Measurements from ENCODE around the gene RTKN2. TPM values are rescaled to one million over a fixed set of nuclear protein-coding genes. Genes with fewer than 3 reads are reported as not detected.

The RTKN2 gene
- total and polyA plus RNA-seq, 2 of the 4 experiments (the other 2 are of a cell fraction) = 0.75 to 0.90 TPM

- Histone ChIP-seq H3K27me3 (ENCODE audit: control insufficient read depth, insufficient read depth, low read length) (no peaks in the 10 kb centered on the region), H3K18ac (ENCODE audit: low read depth, low read length) (peak overlapping the region; percentile 100), H3K9me3 (ENCODE audit: control insufficient read depth, insufficient read depth, low read length) (peaks cover 2% of the 10 kb centered on the region), H3K36me3 (ENCODE audit: control insufficient read depth, insufficient read depth, low read length) (no peaks in the 10 kb centered on the region), H2BK15ac (ENCODE audit: low read depth, low read length) (peak overlapping the region; percentile 98), H3K14ac (replicated peaks; ENCODE audit: low read depth, low read length) (peak overlapping the region; percentile 75), H4K8ac (ENCODE audit: low read depth in 2 of 2, low read length in 2 of 2) (peak overlapping the region; percentile 78 to 89), H4K91ac (ENCODE audit: insufficient read depth, low read depth, low read length) (peak overlapping the region; percentile 95), H2AK9ac (replicated peaks; ENCODE audit: low read depth, low read length, poor library complexity) (no peak overlapping the region), H3K9me1 (ENCODE audit: insufficient read depth, low read length) (peaks cover 7% of the 10 kb centered on the region), H3K23ac (ENCODE audit: low read depth, low read length) (no peak overlapping the region; the same call in 1 of the 2 replicates), H3K4me3 (ENCODE audit: insufficient read depth, low read depth, low read length) (no peak overlapping the region), H2BK5ac (ENCODE audit: low read depth, low read length, poor library complexity, severe bottlenecking) (peak overlapping the region; percentile 91), H2AK5ac (ENCODE audit: low read depth, low read length) (peak overlapping the region; percentile 98), H4K20me1 (ENCODE audit: insufficient read depth, low read length) (no peaks in the 10 kb centered on the region), H3K56ac (ENCODE audit: extremely low read depth, insufficient read depth, low read length) (peak overlapping the region; percentile 61; the same call in 1 of the 2 replicates), H3K4me2 (ENCODE audit: low read depth, low read length) (no peak overlapping the region), H3K9ac (ENCODE audit: low read depth, low read length) (no peak overlapping the region; the same call in 1 of the 2 replicates), H3K79me1 (ENCODE audit: low read depth in 1 of 2, low read length in 2 of 2) (peaks cover 4 to 25% of the 10 kb centered on the region in 2 experiments; a peak in 3 of 4 replicates), H3K27ac (ENCODE audit: insufficient read depth, low read length) (peak overlapping the region; percentile 96), H2BK20ac (ENCODE audit: low read depth, low read length) (peak overlapping the region; percentile 84), H2AFZ (replicated peaks; ENCODE audit: low read length, poor library complexity) (no peak overlapping the region), H4K5ac (ENCODE audit: low read depth, low read length) (peak overlapping the region; percentile 99), H3K4ac (ENCODE audit: low read depth, low read length) (peak overlapping the region; percentile 98), H3K4me1 (ENCODE audit: control insufficient read depth, insufficient read depth, low read length) (peaks cover 16% of the 10 kb centered on the region), H2BK120ac (ENCODE audit: low read depth, low read length) (peak overlapping the region; percentile 90)
- no peak for TF ChIP-seq RAD21 (IDR thresholded peaks at IDR 0.05; ENCODE audit: low read length)
- TF ChIP-seq MAFK (IDR thresholded peaks at IDR 0.05; ENCODE audit: low read depth, low read length) = no peak
- no peak for TF ChIP-seq BHLHE40 (IDR thresholded peaks at IDR 0.05; ENCODE audit: low read depth, low read length)
- TF ChIP-seq CTCF (conservative IDR thresholded peaks at IDR 0.05; ENCODE audit: low read depth, low read length) = no peak
- TF ChIP-seq FOS (IDR thresholded peaks at IDR 0.05; ENCODE audit: low read depth, low read length) = no peak
- TF ChIP-seq MAZ (IDR thresholded peaks at IDR 0.05; ENCODE audit: borderline replicate concordance, low read depth, low read length) = no peak
- TF ChIP-seq CEBPB (IDR thresholded peaks at IDR 0.05; ENCODE audit: low read depth, low read length) = no peak
- TF ChIP-seq RFX5 (IDR thresholded peaks at IDR 0.05; ENCODE audit: low read depth, low read length) = no peak
- TF ChIP-seq MXI1 (IDR thresholded peaks at IDR 0.05; ENCODE audit: borderline replicate concordance, low read depth, low read length) = no peak
- no peak for TF ChIP-seq USF2 (IDR thresholded peaks at IDR 0.05; ENCODE audit: low read depth, low read length)
- no peak for TF ChIP-seq SMC3 (IDR thresholded peaks at IDR 0.05; ENCODE audit: low read depth, low read length)
- CTCF ChIA-PET = no interaction called here
- no TSS peak for BruUV-seq (replicated peaks)
- in situ Hi-C loops (cut with MboI; ENCODE audit: low sequenced_read_pairs) (no loop called here), dilution Hi-C loops (cut with HindIII; ENCODE audit: low sequenced_read_pairs, unreplicated experiment) (no loop called here), intact Hi-C loops (cut with micrococcal nuclease) (no loop called here)
- DNase-seq (no peak), ATAC-seq (ENCODE audit: low read depth) (no peak)
- POLR2A ChIA-PET (ENCODE audit: unreplicated experiment) = no interaction called here
Measured at GRCh38 chr10:62133618-62134017, 135.0 kb downstream of the RTKN2 start.

Data from IMR-90 (cell line).